Adrenal gland (tissue), 12 donors: ENCODE results near the gene ZNF74. TPM values are rescaled to one million over a fixed set of nuclear protein-coding genes. Genes with fewer than 3 reads are reported as not detected.
A peak's percentile ranks its signal among the peaks of the same experiment; 100 is the strongest.
"Not testable (repeated sequence)": the region's sequence is repeated elsewhere in the genome, so short reads cannot be mapped to it uniquely, and the experiment has no call there.

Source experiments
- DNase-seq, 7 donors: peaks; one replicate each; pipeline ENCODE4 v3.0.0-alpha.2; 2019 to 2020
- H3K27ac ChIP-seq, 5 donors: fragments of 200-600 bp; sonication (generic) in 4 of 5; 1 replicate in 3 of 5; 2 replicates in 2 of 5; pipeline versions ENCODE4 v1.5.1 to v1.8.0; 2016 to 2020; ENCODE audit warnings: mild to moderate bottlenecking in 1 of 5
- H3K27me3 ChIP-seq: fragments of 200-600 bp; 2 replicates; pipeline ENCODE4 v1.8.0; 2021
- H3K36me3 ChIP-seq, 2 donors: fragments of 200-600 bp; replicated peaks in 1 of 2; 1 replicate in 1 of 2; 2 replicates in 1 of 2; pipeline versions ENCODE4 v1.5.1 to v1.8.0; 2018 to 2022
- H3K4me1 ChIP-seq, 2 donors: fragments of 200-600 bp; replicated peaks in 1 of 2; 1 replicate in 1 of 2; 2 replicates in 1 of 2; pipeline versions ENCODE4 v1.5.1 to v1.8.0; 2018 to 2021
- H3K4me3 ChIP-seq, 4 donors: fragments of 200-600 bp; sonication (generic) in 3 of 4; one replicate each; pipeline ENCODE4 v1.5.1; 2016 to 2018
- H3K9me3 ChIP-seq, 3 donors: fragments of 200-600 bp; sonication (generic) in 1 of 3; replicated peaks in 1 of 3; 1 replicate in 2 of 3; 2 replicates in 1 of 3; pipeline versions ENCODE4 v1.5.1 to v1.8.0; 2016 to 2021
- POLR2A ChIP-seq, 2 donors: fragments of 450-650 bp; IDR thresholded peaks; one replicate each; pipeline ENCODE4 v1.6.1; 2017; ENCODE audit warnings: antibody characterized with exemption in 2 of 2, mild to moderate bottlenecking in 2 of 2, moderate library complexity in 1 of 2
- WGBS, 4 donors: extraction: QIAGEN DNeasy Blood & Tissue Kit in 2 of 4; methylation state at CpG; one replicate each; pipeline versions ENCODE4 v1.1.5 to v1.1.7; 2013 to 2017; 5-methylcytosine and 5-hydroxymethylcytosine counted together
- intact Hi-C, 2 donors: fragments of 100-400 bp; cut with DNase I; formaldehyde crosslinking; loops; one replicate each; pipeline versions ENCODE4 v1.14.1 to v1.15.0; 2022 to 2023
- polyA plus RNA-seq, 3 donors: library from polyadenylated mRNA; stranded (reverse); fragments of 200-250 nt in 2 of 3; fragments of 350-450 nt in 1 of 3; fragmentation: Illumina TruSeq in 1 of 3; extraction: RNeasy Lipid Tissue Mini Kit (QIAGEN cat#74804) in 1 of 3; gene quantifications; one replicate each; pipeline ENCODE4 v1.2.3, GENCODE V29; 2013 to 2014
- total RNA-seq, 9 donors: library from RNA; depleted of rRNA in 4 of 9; stranded (reverse); fragments of >200 nt in 4 of 9; fragments of 120-200 nt in 1 of 9; fragmentation: NEBNext Ultra II Directional in 1 of 9; extraction: Animal tissue kit (Norgen Biotek cat#: 25700) in 1 of 9; gene quantifications; one replicate each; pipeline versions ENCODE4 v1.1.0 to v1.2.4, GENCODE V29; 2013 to 2023
- TF ChIP-seq, protein P1 (sequence below), 6 experiments: fragments of 450-650 bp in 4 of 6; fragments of 200-600 bp in 2 of 6; sonication (generic) in 1 of 6; IDR thresholded peaks; 1 replicate in 5 of 6; 2 replicates in 1 of 6; pipeline versions ENCODE4 v1.5.1 to v1.8.0; 2016 to 2021; ENCODE audit warnings: antibody characterized with exemption in 6 of 6, mild to moderate bottlenecking in 2 of 6, moderate library complexity in 1 of 6
- donor health status: healthy with polysubstance abuse.
- donor health status: Bipolar disorder and iron deficiency.
- donor health status: DM: yes; HTN: yes; CAD: no.
- donor health status: DM: no; HTN: no; CAD: no.
- donor health status: DM: no; HTN: no; CAD: no.
- donor health status: DM: yes; HTN: yes; CAD: no.

Gene ZNF74
- total and polyA plus RNA-seq, 12 donors: 4.4 to 28.9 (median 9.5) TPM

DNA sequence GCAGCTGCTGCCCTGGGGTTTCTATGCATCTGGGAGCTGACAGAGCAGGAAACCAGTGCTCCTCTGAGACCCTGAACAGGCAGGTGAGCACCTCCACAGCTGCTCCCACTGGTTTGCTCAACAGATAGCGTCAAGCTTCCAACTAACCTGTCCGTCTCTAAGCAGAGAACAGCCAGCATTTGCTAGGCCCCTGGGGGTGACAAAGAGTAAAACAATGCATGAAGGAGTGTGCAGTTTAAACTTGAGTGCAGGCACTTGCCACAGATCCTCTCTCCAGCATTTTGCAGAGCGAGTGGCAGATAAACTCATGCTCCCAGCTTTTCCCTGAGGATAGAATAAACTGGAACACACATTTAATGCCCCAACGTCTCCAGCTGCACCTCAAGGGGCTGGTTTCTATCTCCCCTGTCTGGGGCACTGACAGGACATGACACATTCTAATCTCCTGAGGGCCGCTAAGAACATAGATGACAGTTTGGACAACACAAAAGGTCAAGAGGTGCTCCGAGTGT is 20.7 kb upstream of the ZNF74 start:
- intact Hi-C loops: not testable (repeated sequence)
- 63 to 75% (median 70%) methylated on average over 3 to 6 of the region's 6 CpGs for WGBS, 4 donors

DNA sequence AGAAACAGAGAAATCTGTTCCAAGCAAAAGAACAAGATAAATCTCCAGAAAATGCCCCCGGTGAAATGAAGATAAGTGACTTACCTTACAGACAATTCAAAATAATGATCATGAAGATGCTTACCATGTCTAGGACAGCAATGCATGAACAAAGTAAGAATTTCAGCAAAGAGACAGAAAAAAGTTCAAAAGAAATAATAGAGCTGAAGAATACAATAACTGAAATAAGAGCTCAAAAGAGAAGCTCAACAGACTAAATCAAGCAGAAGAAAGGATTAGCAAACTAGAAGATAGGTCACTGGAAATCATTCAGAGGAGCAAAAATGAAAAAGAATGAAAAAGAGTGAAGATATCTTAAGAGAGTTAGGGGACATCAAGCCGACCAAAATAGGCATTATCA is 19.8 kb upstream of the ZNF74 start:
- H3K27ac ChIP-seq, H3K36me3 ChIP-seq, H3K4me3 ChIP-seq, H3K9me3 ChIP-seq, intact Hi-C loops, H3K27me3 ChIP-seq, DNase-seq, H3K4me1 ChIP-seq: not testable (repeated sequence)
- 90 to 98% (median 93%) methylated on average over 1 of the region's 2 CpGs for WGBS, 4 donors

More for the DNA sequence above, 20.7 kb upstream of the ZNF74 start:
- DNase-seq, H3K27me3 ChIP-seq, H3K27ac ChIP-seq, H3K9me3 ChIP-seq, H3K4me1 ChIP-seq, H3K36me3 ChIP-seq, H3K4me3 ChIP-seq: not testable (repeated sequence)

DNA sequence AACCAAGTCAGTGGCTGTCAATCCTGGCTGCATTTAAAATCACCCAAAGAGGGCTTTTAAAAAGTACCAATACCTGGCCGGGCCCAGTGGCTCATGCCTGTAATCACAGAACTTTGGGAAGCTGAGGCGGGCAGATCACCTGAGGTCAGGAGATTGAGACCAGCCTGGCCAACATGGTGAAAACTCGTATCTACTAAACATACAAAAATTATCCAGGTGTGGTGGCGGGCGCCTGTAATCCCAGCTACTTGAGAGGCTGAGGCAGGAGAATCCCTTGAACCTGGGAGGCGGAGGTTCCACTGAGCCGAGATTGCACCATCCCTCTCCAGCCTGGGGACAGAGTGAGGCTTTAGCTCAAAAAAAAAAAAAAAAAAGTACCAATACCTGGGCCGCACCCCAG is 17.7 kb upstream of the ZNF74 start:
- H3K4me1 ChIP-seq, DNase-seq, H3K4me3 ChIP-seq, H3K9me3 ChIP-seq, H3K27ac ChIP-seq, H3K36me3 ChIP-seq, H3K27me3 ChIP-seq, intact Hi-C loops: not testable (repeated sequence)
- 91 to 96% (median 93%) methylated on average over 7 to 8 of the region's 8 CpGs for WGBS, 4 donors

DNA sequence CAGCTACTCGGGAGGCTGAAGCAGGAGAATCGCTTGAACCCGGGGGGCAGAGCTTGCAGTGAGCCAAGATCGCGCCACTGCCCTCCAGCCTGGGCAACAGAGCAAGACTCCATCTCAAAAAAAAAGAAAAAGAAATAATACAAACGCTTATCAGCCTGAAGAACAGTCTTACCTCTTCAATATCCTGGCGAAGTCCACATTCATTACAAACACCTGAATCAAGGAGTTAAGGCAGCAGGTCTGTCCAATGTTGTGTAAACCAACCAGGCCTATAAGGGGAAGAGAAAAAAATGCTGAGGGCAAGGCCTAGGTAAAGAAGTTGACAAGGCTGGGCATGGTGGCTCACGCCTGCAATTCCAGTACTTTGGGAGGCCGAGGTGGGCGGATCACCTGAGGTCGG is 17.0 kb upstream of the ZNF74 start:
- H3K4me3 ChIP-seq, DNase-seq, intact Hi-C loops, H3K36me3 ChIP-seq, H3K27ac ChIP-seq, H3K4me1 ChIP-seq, H3K9me3 ChIP-seq, H3K27me3 ChIP-seq: not testable (repeated sequence)
- 90 to 93% (median 93%) methylated on average over 11 of the region's 11 CpGs for WGBS, 4 donors

DNA sequence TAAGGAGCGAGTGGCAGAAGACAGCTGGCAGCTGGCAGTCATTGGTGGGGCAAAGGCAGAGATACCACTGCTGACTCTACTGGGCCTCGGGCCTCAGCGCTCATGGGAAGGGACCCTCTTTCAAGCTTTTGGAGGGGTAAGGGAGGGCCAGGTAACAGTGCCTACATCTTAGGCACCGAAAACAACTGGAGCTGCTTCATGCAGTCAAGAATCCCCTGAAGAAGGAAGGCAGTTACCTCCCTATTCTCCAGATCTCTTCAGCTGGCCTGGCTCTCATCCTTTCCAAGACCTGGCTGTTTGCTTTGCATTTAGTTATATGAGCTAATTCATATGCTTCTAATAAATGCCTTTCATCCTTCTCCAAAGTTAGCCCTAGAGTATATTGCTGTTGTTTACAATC is 15.8 kb upstream of the ZNF74 start:
- no peak overlapping the region for H3K4me3 ChIP-seq
- no peaks in the 10 kb centered on the region for H3K4me1 ChIP-seq
- DNase-seq: peak in 1 of 7 donors; percentile 13
- no peaks in the 10 kb centered on the region for H3K36me3 ChIP-seq
- H3K27ac ChIP-seq: no peak overlapping the region
- no peaks in the 10 kb centered on the region for H3K9me3 ChIP-seq
- no peaks in the 10 kb centered on the region for H3K27me3 ChIP-seq
- WGBS, 4 donors: 62 to 93% (median 88%) methylated on average over 3 to 4 of the region's 4 CpGs
- no peak for TF ChIP-seq POLR2A (IDR thresholded peaks at IDR 0.05)
- TF ChIP-seq, protein P1, sequence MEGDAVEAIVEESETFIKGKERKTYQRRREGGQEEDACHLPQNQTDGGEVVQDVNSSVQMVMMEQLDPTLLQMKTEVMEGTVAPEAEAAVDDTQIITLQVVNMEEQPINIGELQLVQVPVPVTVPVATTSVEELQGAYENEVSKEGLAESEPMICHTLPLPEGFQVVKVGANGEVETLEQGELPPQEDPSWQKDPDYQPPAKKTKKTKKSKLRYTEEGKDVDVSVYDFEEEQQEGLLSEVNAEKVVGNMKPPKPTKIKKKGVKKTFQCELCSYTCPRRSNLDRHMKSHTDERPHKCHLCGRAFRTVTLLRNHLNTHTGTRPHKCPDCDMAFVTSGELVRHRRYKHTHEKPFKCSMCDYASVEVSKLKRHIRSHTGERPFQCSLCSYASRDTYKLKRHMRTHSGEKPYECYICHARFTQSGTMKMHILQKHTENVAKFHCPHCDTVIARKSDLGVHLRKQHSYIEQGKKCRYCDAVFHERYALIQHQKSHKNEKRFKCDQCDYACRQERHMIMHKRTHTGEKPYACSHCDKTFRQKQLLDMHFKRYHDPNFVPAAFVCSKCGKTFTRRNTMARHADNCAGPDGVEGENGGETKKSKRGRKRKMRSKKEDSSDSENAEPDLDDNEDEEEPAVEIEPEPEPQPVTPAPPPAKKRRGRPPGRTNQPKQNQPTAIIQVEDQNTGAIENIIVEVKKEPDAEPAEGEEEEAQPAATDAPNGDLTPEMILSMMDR (IDR thresholded peaks at IDR 0.05): no peak
- intact Hi-C loops: no loop called here

DNA sequence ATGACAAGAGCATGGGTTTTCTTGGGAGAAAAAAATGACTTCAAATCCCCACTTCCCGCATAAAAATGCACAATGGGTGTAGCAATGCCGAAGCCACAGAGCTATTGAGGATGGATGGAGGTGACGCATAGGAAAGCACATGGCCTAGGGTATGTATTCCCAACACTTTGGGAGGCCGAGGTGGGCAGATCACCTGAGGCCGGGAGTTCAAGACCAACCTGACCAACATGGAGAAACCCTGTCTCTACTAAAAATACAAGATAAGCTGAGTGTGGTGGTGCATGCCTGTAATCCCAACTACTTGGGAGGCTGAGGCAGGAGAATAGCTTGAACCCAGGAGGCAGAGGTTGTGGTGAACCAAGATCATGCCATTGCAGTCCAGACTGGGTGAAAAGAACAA is 15.3 kb upstream of the ZNF74 start:
- H3K27ac ChIP-seq, H3K4me1 ChIP-seq, H3K9me3 ChIP-seq, intact Hi-C loops, H3K36me3 ChIP-seq, H3K27me3 ChIP-seq, H3K4me3 ChIP-seq: not testable (repeated sequence)
- peak in 1 of 7 donors; percentile 6 for DNase-seq
- WGBS, 4 donors: 88 to 91% (median 90%) methylated on average over 5 of the region's 5 CpGs

DNA sequence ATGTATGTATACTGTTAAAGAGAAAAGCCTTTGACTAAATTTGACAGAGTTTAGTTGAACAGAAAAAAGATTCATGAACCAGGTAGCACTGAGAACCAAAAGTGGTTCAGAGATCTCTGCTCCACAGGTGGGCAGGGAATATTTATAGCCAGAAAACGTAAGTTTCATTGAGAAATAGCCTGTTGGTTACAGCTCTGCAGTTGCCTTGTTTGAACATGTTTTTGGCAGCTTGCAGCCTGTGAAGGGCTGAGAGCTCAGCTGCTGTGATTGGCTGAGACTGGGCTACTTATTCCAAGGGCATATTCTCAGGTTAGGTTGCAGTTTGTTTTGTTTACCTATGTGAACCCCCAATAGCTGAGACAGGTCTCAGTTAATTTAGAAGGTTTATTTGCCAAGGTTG is 13.5 kb upstream of the ZNF74 start:
- Histone ChIP-seq H3K27ac (no peak overlapping the region), H3K4me1 (no peaks in the 10 kb centered on the region), H3K36me3 (no peaks in the 10 kb centered on the region), H3K9me3 (no peaks in the 10 kb centered on the region), H3K27me3 (no peaks in the 10 kb centered on the region), H3K4me3 (no peak overlapping the region)
- intact Hi-C loops: no loop called here
- TF ChIP-seq, protein P1 (IDR thresholded peaks at IDR 0.05): no peak
- TF ChIP-seq POLR2A (IDR thresholded peaks at IDR 0.05): no peak
- 0 to 46% (median 14%) methylated on average over 1 of the region's 1 CpG for WGBS, 4 donors
- peak in 1 of 7 donors; percentile 14 for DNase-seq
